ENCODE data around the gene SMAD3. TPM values are rescaled to one million over a fixed set of nuclear protein-coding genes. Genes with fewer than 3 reads are reported as not detected.

SMAD3 gene
- total and polyA plus RNA-seq, 7 donors, result 2.9 to 47.6 (median 29.3) TPM

DNA sequence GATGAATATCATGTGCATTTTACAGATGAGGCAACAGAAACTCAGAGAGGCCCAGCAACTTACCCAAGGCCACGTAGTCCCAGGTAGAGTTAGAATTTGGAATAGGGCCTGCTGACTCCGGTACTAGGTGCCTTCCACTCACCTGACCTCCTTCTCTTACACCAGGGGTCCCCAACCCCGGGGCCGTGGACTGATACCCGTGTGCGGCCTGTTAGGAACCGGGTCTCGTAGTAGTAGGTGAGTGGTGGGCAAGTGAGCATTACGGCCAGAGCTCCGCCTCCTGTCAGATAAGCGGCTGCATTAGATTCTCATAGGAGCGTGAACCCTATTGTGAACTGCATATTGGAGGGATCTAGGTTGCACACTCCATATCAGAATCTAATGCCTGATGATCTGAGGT lies 64.8 kb downstream of the SMAD3 start:
- H3K27me3 ChIP-seq (ENCODE audit: insufficient read depth in 3 of 3, low read length in 2 of 3), result no peaks in the 10 kb centered on the region
- H3K4me3 ChIP-seq, result no peak overlapping the region
- no peaks in the 10 kb centered on the region for H3K36me3 ChIP-seq (ENCODE audit: insufficient read depth in 1 of 2, low read depth in 1 of 2)
- 88 to 93% (median 92%) methylated on average over 12 of the region's 12 CpGs for WGBS, 3 donors
- DNase-seq (no peak), ATAC-seq (no peak)
- peaks cover 97% of the 10 kb centered on the region for H3K4me1 ChIP-seq
- H3K27ac ChIP-seq, result peak overlapping the region; percentile 97
- H3K9me3 ChIP-seq, result no peaks in the 10 kb centered on the region
- intact Hi-C loops (cut with DNase I), result no loop called here
- TF ChIP-seq, protein P1, sequence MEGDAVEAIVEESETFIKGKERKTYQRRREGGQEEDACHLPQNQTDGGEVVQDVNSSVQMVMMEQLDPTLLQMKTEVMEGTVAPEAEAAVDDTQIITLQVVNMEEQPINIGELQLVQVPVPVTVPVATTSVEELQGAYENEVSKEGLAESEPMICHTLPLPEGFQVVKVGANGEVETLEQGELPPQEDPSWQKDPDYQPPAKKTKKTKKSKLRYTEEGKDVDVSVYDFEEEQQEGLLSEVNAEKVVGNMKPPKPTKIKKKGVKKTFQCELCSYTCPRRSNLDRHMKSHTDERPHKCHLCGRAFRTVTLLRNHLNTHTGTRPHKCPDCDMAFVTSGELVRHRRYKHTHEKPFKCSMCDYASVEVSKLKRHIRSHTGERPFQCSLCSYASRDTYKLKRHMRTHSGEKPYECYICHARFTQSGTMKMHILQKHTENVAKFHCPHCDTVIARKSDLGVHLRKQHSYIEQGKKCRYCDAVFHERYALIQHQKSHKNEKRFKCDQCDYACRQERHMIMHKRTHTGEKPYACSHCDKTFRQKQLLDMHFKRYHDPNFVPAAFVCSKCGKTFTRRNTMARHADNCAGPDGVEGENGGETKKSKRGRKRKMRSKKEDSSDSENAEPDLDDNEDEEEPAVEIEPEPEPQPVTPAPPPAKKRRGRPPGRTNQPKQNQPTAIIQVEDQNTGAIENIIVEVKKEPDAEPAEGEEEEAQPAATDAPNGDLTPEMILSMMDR (IDR thresholded peaks at IDR 0.05), result no peak

GRCh38 chr15:67130673-67131601 lies 65.5 kb downstream of the SMAD3 start:
- TF ChIP-seq, protein P1 (IDR thresholded peaks at IDR 0.05), result no peak
- no peak overlapping the region for H3K4me3 ChIP-seq
- WGBS, 3 donors, result 34 to 54% (median 48%) methylated on average over 15 of the region's 15 CpGs
- intact Hi-C loops (cut with DNase I), result no loop called here
- peaks cover 99% of the 10 kb centered on the region for H3K4me1 ChIP-seq
- H3K36me3 ChIP-seq (ENCODE audit: insufficient read depth in 1 of 2, low read depth in 1 of 2), result no peaks in the 10 kb centered on the region
- H3K9me3 ChIP-seq, result no peaks in the 10 kb centered on the region
- ATAC-seq (peak in 2 of 4 donors; percentile 31), DNase-seq (peak in 1 of 2 donors; percentile 45)
- H3K27me3 ChIP-seq (ENCODE audit: insufficient read depth in 3 of 3, low read length in 2 of 3), result no peaks in the 10 kb centered on the region
- H3K27ac ChIP-seq, result peak overlapping the region; percentile 97

GRCh38 chr15:67132276-67132675 lies 66.9 kb downstream of the SMAD3 start:
- H3K36me3 ChIP-seq (ENCODE audit: insufficient read depth in 1 of 2, low read depth in 1 of 2), result no peaks in the 10 kb centered on the region
- no peaks in the 10 kb centered on the region for H3K9me3 ChIP-seq
- peak overlapping the region; percentile 97 for H3K27ac ChIP-seq
- H3K27me3 ChIP-seq (ENCODE audit: insufficient read depth in 3 of 3, low read length in 2 of 3), result no peaks in the 10 kb centered on the region
- TF ChIP-seq, protein P1 (IDR thresholded peaks at IDR 0.05), result no peak
- no peak overlapping the region for H3K4me3 ChIP-seq
- 77 to 86% (median 81%) methylated on average over 3 of the region's 3 CpGs for WGBS, 3 donors
- H3K4me1 ChIP-seq, result peaks cover 99% of the 10 kb centered on the region
- intact Hi-C loops (cut with DNase I), result no loop called here
- ATAC-seq (no peak), DNase-seq (no peak)

DNA sequence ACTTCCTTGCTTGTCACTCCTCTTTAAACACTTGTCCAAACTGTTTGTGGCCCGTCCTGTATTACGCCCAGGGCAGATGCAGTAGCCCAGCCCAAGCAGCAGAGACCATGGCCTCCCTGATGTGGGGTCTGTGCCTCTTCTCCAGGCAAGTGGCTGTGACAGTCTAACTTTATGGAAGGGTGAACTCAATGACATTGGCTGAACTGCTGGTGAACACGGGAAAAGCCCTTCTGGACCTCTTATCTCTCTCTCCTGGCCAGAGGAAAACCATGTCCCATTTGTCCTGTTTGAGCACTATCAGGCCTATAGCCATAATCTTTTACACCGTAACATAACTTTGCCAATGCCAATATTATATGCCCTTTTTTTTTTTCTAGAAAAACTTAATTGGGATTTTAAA lies 67.6 kb downstream of the SMAD3 start:
- Histone ChIP-seq H3K27ac (peak overlapping the region; percentile 72), H3K9me3 (no peaks in the 10 kb centered on the region), H3K36me3 (ENCODE audit: insufficient read depth in 1 of 2, low read depth in 1 of 2) (no peaks in the 10 kb centered on the region), H3K4me3 (no peak overlapping the region), H3K4me1 (peaks cover 99% of the 10 kb centered on the region), H3K27me3 (ENCODE audit: insufficient read depth in 3 of 3, low read length in 2 of 3) (no peaks in the 10 kb centered on the region)
- intact Hi-C loops (cut with DNase I), result no loop called here
- TF ChIP-seq, protein P1 (IDR thresholded peaks at IDR 0.05), result no peak
- no peak for DNase-seq
- WGBS, 3 donors, result 73 to 91% (median 76%) methylated on average over 4 of the region's 4 CpGs
- ATAC-seq, result no peak
